Measurements from ENCODE around the gene BEND5.

- TF ChIP-seq ZNF146 (tag by site-specific recombination; IDR thresholded peaks at IDR 0.05) (no peak), ZNF785 (tag by site-specific recombination; IDR thresholded peaks at IDR 0.05) (no peak), ZNF501 (tag by site-specific recombination; IDR thresholded peaks at IDR 0.05) (no peak), YY2 (tag by site-specific recombination; IDR thresholded peaks at IDR 0.05) (no peak), CTCF (tag by site-specific recombination; IDR thresholded peaks at IDR 0.05) (no peak), KLF1 (tag by site-specific recombination; IDR thresholded peaks at IDR 0.05) (no peak)
These were observed 15.3 kb downstream of the BEND5 start for GRCh38 chr1:48761411-48761810.

All from HEK293 (cell line).